GM21360 (cell line): Measurements from ENCODE around the gene DPP10.
"Not testable (repeated sequence)": the region's sequence is repeated elsewhere in the genome, so short reads cannot be mapped to it uniquely, and the experiment has no call there.

Experiments
- ATAC-seq: cut with Tn5 transposase; IDR thresholded peaks from one replicate; pipeline ENCODE4 v1.9.1; 2021; ENCODE audit warnings: mild to moderate bottlenecking, moderate library complexity; ENCODE audit not compliant: unreplicated experiment

DPP10 gene

DNA sequence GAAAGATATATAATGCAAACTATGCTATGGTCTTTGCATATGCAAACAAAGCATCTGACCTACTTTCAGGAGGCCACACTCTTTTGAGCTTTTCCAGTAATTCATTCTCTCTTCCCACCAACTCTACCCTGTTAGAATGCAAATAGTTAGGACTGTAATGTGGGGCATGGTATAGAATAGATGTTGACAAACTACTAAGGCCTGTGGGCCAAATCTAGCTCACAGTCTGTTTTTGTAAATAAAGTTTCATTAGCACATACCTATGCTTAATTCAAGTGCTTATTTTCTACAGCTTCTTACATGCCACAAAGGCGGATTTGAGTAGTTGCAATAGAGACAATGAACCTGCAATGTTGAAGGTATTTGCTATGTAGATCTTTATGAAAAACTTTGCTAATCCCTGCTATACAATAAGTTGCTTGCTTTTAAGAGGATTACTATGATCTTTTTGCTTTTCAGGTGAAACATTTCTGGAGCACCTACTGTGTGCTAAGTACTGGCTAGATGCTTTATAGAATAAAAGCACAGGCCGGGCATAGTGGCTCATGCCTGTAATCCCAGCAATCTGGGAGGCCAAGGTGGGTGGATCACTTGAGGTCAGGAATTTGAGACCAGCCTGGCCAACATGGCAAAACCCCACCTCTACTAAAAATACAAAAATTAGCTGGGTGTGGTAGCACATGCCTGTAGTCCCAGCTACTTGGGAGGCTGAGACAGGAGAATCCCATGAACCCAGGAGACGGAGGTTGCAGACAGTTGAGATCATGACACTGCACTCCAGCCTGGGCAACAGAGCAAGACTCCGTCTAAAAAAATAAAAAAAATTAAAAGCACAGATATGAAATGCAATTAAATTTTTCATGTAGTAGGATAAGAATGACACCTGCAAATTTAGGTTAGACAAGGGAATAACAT lies 267.8 kb downstream of the DPP10 start:
- ATAC-seq: no peak

DNA sequence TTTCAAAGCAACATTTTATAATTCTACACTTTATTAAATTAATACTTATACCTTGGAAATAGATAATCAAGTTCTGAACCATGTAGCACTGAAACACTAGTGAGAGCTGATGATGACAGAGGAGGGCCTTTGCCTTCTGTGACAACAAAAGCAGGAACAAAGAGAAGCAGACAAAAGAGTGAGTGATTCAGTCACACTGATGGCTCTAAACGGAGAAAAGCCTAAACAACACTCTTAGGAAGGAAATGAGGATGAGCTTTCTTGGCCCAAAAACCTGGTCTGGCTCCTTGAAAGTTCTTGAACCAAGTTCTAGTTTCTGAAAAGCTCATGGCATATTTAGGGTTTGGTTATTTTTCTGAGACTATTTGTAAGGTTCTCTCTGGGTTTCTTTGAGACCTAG lies 271.9 kb downstream of the DPP10 start:
- no peak for ATAC-seq

DNA sequence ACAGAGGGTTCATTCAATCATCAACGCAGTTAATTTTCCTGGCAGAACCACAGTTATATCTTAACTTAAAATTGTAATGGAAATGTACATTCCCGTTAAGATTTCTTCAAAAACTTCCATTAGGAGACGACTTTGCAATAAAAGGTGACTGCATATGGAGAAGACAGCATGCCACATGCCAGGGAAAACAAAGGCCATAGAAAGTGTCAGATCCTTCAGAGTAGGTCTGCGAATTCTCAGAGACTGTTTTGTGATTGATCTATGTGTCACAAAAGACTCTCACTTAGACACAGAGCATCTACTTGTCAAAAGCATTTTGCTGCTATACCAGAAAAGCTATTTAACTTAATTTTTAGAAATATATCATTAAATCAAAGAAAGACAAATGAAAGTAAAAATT lies 274.6 kb downstream of the DPP10 start:
- no peak for ATAC-seq

DNA sequence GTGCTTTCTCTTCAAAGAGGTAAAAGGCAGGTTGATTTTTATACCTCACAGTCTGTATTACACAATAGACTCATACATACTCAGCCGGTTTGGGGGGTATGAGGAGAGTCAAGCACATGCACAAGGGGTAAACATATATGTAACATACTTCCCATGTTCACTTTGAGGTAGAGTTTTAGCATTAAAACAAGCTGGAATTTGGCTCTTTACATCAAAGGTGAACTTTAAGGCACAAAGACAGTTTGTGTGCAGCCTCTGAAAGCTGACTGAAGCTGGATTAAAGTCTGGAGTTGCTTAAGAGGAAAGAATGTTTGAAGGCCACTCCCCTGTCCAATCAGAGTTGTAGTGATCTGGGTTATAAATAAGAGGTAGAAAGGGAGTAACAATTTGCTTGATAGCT lies 282.0 kb downstream of the DPP10 start:
- ATAC-seq: no peak

DNA sequence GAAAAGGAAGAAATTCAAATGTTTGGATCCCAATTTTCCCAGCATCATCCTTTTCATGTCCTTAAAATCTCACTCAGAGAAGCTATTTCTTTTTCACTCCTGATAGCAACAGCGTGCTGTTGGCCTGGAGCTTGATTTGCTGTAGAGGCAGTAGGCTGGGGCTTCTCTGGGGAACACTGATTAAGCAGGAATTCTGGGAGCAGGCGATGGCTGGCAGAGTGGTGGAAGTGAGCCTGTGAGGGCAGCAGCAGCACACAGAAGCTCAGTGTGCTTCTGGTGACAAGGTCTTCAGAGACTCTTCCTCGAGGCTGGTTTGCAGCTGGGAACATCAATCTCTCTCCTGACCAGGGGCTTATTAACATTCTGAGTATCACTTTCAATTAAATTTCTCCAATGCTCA lies 284.6 kb downstream of the DPP10 start:
- no peak for ATAC-seq

DNA sequence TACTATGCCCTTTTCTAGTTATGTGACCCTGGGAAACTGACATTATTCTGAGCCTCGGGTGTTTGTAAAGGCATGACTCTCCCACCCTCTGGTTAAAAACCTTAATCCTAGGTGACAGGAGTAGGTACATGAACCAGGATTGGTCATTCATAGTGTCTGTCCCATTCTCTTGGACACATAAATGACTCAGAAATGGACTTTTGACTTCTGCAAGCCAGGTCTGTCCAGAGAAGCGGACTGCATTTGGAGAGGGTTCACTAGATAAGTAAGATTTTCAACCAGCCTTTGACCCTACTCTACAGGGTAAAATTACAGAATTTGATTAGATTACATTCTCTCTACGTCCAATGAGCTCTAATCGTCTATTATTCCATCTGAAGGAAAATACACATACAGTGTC lies 285.9 kb downstream of the DPP10 start:
- ATAC-seq: no peak

DNA sequence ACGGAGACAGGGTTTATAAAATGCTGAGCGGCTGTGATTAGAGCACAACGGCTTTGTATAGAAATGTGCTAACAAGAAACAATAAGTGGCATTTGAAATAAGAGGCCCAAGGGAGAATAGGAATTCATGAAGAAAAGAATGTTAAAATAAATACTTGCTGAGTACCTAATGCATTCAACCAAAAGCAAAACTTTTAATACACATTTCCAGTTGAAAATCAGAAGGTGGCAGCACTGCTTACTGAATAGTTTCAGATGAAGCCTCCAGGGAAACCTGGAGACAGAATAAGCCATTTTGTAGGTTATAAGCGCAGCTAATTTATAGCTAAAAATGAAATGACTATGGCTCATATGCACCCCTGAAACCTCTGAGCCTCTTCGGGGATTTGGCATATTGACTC lies 286.6 kb downstream of the DPP10 start:
- ATAC-seq: no peak

DNA sequence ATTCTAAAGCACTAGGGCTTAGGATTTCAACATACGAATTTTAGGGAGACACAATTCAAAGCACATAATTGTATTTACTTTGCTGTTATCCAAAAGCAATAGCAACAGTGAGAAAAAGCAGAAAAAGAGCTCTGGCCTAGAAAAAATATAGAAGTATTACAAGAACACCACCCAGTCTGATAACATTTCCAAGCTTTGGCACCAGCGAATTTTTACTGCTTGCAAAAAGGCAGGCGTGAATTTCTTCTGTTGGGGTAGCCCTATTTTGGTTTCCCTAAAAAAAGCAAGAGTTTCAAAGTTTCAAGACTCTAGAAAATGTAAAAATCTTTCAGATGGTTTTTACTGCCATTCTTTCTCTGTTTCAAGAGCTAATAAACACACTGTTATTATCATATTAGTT lies 292.7 kb downstream of the DPP10 start:
- ATAC-seq: no peak

DNA sequence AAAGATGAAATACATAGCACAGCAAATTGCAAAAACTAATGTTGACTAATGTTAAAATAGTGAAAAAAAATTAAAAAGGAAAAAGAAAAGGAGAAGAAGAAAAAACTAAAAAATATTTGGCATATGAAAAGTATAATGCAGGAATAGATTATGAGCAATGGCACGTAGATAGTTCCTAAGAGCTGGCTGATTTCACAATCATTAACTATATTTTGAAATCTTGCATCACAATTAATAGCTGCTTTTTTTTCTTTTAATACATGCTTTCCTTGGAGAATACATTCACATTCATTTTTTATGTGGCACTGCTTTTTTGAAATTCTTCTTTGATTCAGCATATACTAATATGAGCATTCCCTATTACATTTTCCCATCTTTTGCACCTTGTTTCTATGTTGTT lies 299.8 kb downstream of the DPP10 start:
- no peak for ATAC-seq

DNA sequence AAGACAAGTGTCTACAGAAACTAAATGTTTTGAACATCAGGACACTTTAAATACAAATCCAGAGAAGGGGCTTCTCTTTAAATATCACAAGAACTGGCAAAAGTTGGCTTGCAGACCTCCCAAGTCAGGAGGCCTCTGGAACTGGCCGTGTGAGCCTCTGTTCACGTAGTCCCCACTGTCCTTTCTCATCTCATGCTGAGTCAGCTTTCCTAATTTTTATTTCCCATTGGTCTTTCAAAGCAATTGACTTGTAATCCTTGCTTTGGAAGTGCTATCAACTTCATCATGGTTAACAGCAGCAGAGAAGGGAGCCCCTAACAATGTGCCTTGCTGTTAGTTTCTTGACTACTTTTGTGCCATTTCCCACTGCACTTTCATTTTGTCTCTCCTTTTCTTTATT lies 303.3 kb downstream of the DPP10 start:
- no peak for ATAC-seq

DNA sequence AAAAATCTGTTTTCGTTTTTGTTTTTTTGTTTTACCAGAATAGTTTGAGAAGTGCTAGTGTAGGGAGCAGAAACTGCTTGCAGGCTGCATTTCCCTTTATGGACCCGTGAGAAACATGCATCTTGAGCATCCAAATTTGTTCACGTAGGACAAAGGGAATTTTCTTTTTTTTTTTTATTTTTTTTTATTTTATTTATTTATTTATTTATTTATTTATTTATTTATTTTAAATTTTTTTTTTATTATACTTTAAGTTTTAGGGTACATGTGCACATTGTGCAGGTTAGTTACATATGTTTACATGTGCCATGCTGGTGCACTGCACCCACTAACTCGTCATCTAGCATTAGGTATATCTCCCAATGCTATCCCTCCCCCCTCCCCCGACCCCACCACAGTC lies 305.7 kb downstream of the DPP10 start:
- not testable (repeated sequence) for ATAC-seq

DNA sequence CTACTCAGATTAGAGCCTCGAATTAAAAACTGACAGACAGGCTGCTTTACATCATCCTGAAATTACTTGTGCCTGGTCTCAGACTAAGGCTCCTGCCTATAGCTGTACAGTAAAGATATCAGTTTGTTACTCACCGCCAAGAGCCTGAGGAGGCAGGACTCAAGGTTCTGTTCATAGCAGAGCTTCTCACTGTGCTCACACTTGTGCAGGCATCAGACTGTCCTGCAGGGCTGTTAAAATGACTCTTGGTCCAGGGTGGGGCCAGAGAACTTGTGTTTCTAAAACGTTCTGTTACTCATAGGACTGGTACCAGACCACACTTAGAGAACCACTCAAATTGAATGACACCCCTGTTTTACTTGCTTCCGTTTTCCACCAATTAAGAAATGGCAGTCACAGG lies 310.0 kb downstream of the DPP10 start:
- ATAC-seq: no peak

DNA sequence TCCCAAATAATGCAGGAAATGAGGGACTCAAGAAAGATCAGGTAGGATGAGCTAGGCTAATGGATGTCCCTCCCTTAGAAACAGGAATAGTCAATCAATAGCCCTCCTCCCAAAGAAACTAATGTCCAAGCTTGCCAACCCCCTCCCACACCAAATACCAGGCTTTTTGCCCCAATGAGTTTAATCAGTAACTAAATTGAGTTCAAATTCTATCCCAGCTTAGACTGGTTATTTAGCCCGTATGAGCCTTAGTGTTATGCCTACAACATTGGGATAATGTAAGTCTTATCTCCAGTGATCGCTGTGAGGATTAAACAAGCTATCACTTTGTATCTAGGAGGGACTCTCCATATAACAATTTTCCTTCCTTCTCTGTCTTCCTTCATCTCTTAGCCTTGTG lies 310.7 kb downstream of the DPP10 start:
- no peak for ATAC-seq

DNA sequence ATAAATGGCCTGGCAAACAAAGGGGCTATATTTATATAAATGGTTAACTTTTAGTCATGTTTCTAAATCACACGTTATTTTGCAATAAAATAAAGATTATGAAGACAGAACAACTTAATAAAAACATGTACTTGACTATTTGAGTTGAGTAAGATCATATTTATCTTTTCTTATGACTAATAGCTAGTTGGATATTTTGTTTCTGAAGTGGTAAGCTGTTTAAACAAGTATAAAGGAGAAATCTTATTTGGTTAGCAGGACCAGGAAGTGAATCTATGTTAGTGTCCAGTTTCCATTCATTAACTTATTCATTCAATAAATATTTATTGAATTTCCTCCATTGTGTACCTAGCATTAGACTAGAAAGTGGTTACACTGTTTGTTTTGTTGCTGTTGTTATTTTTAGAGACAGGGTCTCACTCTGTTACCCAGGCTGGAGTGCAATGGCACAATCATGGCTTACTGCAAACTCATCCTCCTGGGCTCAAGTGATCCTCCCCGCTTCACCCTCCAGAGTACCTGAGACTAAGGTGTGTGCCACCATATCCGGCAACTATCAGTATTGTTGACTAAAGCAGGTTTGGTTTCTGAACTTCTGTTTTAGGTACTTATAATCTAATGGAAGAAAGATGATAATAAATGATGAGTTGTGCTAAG lies 312.6 kb downstream of the DPP10 start:
- ATAC-seq: no peak

DNA sequence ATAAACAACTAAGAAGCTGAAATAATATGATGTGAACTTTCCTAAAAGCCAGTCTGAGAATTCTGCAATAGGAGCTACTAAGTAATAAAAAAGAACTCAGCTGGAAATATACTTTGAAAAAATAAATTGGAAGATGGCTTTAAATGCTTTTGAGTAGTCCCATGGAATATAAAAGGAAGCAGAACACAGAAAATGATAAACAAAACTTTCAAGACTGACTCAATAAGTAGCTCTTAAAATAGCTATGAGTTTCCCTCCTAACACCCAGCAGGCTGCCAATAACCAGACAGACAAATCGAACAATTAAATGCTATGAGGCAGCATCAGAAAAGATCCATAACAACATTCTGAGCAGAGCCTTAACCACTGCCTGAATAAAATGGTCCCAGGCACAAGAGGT lies 319.9 kb downstream of the DPP10 start:
- ATAC-seq: no peak

DNA sequence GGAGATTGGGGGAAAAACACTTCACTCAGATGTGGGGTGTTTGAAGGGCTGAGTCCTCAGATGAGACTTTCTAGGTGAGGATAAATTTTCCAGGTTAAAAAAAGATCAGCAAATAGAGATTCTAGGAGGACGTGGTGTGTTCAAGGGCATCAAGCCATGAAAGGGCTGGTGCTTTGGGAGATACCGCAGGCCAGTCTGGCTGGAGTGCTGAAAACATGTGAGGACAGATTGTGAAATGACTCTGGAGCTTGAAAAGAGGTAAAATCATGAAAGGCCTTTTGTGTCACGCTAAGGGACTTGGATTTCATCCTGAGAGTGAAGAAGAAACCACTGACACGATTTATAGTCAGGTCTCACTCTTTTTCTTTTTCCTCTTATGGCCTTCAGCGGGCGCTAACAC lies 320.5 kb downstream of the DPP10 start:
- no peak for ATAC-seq

DNA sequence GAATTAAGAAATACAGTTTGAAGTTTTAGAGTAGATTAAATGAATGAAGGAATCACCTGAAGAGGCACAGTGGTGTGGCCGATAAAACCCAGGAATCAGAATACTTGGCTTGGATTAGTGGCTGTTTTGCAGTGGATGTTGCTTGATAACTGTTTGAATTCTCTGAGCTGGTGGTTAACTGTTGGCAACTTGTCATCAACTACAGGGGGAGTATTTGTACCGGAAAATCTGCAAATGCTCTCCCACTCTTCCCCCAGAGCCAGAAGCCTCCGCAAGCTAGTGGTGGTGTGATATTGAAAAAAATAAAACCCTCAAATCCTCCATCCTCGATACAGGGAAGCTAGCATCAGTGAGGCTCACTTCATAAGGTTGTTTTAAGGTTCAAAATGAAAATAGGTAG lies 326.7 kb downstream of the DPP10 start:
- no peak for ATAC-seq

DNA sequence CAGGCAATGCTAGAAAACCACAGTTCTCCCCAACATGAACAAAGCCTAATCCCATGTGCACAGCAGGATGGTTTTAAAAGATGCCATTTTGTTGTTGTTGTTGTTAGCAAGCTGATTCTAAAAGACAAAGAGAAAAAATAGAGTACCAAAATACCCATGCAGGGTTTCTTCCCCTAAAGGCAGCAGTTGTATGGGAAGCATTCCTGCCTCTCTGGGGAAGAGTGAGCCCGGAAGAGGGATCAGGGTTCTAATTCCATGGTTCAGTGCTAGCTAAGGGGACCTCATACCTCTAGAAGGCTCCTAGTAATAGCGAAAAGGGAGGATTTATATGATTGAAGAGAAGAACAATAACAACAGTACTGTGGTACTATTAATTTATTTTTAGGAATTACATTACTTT lies 327.6 kb downstream of the DPP10 start:
- no peak for ATAC-seq

DNA sequence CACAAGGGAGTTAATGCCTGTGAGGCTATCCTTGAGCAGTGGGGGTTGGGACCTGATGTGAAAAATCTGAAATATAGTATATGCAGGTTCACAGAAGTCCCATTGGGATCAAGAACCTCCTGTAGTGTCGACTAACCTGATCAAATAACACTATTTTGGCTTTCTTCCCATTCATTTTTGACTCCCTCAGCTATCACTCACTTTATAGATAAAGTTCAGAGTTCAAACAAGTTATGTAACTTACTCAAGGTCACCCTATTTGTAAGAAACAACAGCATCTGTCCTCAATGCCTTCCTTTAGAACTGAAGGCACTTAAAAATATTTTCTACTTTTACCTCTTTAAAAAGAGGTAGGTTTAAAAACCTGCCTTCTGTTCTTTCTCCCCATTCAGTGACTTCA lies 341.6 kb downstream of the DPP10 start:
- no peak for ATAC-seq

DNA sequence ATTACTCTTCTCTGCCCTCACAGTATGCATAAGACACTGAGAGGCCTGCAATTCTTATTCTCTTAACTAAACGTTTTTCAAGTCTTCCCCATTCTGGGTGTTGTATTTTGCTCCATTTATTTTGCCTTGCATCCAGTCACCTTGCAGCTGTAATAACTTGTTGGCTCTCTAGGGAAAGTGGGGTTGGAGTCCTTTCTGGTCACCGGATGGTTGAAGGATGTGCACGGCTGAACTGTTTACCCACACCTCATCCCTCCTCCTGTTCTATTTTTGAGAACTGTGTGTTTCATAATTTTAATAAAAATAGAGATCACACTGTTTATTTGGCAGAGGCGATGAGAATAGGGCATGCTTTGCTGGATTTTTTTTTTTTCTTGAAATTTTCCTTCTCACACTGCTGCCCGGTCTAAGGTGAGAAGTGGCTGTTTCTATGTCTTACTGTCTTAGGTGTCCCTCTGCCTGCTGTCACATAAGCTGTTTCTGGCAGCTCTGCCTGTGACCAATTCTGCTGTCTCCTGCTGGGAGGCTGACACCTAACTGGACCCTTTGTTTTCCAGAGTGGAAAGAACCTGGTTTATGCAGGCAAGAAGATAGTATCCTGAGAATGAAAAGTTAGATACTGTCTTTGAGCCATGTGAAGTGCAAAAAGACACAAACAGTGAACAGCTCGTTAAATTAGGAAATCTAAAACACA lies 342.6 kb downstream of the DPP10 start:
- ATAC-seq: no peak

DNA sequence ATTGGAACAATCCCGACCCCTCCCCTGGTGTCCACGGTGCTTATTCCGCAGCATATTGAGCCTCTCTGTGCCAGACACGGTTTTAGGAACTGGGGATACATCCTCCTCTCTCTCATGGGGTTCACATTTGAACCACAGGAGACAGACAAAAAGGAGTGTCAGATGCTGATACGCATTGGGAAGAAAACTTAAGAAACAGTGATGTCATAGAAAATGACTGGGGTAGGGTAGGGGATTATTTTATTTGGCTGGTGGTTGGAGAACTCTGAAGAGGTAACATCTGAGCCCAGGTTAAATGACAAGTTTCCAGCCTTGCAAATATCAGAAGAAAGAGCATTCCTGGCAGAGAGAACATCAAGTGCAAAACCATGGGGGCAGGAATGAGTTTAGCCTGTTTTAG lies 344.5 kb downstream of the DPP10 start:
- no peak for ATAC-seq

DNA sequence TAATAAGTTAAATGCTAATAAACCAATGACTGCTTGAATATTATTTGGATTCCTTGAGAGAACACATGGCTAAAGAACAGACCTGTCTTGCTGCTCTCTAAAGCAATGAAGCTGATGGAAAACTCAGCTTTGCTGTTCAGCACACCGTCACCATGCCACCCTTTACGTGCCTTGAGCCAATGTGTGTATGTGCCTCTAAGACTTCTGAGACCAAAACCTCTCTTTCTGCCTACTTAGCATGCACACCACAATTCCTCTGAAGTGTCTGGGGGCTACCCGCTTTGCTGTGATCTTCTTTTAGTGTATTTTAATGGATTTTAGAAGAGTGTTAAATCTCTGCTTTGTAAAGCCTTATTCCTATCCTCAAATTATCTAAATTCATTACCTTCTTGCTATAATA lies 345.0 kb downstream of the DPP10 start:
- no peak for ATAC-seq
